A673 (cell line): ENCODE measurements around the gene FHDC1.

Experiments
- CTCF ChIP-seq: fragments of 300-800, 200-600 bp; sonication (generic); conservative IDR thresholded peaks from 2 replicates; pipeline ENCODE4 v1.5.1; 2017; ENCODE audit warnings: low read depth, mild to moderate bottlenecking, antibody characterized with exemption, low read length, moderate library complexity, mixed read lengths
- EZH2 ChIP-seq: fragments of 200-600 bp; sonication (generic); IDR thresholded peaks from 2 replicates; pipeline ENCODE4 v1.6.1; 2017; ENCODE audit warnings: borderline replicate concordance, low read depth, mild to moderate bottlenecking, mixed read lengths, antibody characterized with exemption, low read length; ENCODE audit not compliant: poor library complexity, severe bottlenecking

DNA sequence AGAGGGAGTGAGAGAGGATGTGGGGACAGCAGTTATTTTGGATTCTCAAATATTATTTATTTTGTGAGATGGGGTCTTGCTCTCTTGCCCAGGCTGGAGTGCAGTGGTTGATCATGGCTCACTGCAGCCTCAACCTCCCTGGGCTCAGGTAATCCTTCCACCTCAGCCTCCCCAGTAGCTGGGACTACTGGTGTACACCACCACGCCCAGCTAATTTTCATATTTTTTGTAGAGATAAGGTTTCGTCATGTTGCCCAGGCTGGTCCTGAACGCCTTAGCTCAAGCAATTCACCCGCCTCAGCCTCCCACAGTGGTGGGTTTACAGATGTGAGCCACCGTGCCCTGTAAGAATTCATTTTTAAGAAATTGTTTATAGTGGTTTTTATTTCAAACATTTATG lies 61.2 kb downstream of the FHDC1 start:
- TF ChIP-seq CTCF (no peak), EZH2 (no peak)
